MCF 10A (cell line): Measurements from ENCODE around the gene KRTAP9-8. TPM values are rescaled to one million over a fixed set of nuclear protein-coding genes. Genes with fewer than 3 reads are reported as not detected.

ENCODE experiments used
- BruUV-seq: library from RNA; stranded (reverse); fragments of 400-500 nt; replicated peaks from 2 replicates; lab custom pipeline; 2021; lab: Mats Ljungman, UMichigan
- CTCF ChIA-PET: fragments of 300-600 bp; sonication (Branson Sonifier 250); formaldehyde crosslinking; extraction: SDS; loops from one replicate; lab custom pipeline; 2021; ENCODE audit warnings: antibody characterized with exemption, inconsistent platforms; lab: Yijun Ruan, JAX
- POLR2A ChIA-PET: fragments of 300-600, 350-650 bp; sonication (Branson Sonifier 250); formaldehyde crosslinking; extraction: SDS; loops from one replicate; lab custom pipeline; 2020; ENCODE audit warnings: antibody characterized with exemption, inconsistent platforms; lab: Yijun Ruan, JAX
- DNase-seq: peaks from one replicate; pipeline ENCODE4 v3.0.0-alpha.2; 2018; ENCODE audit not compliant: unreplicated experiment
- H3K27ac Mint-ChIP-seq: one replicate; pipeline ENCODE4 v1.8.0; 2022; ENCODE audit warnings: mild to moderate bottlenecking, low read depth, mixed read lengths; ENCODE audit not compliant: unreplicated experiment
- H3K27me3 Mint-ChIP-seq: one replicate; pipeline ENCODE4 v1.8.0; 2022; ENCODE audit warnings: mixed read lengths; ENCODE audit not compliant: insufficient read depth, unreplicated experiment
- H3K36me3 Mint-ChIP-seq: one replicate; pipeline ENCODE4 v1.8.0; 2022; ENCODE audit warnings: mild to moderate bottlenecking, moderate library complexity, mixed read lengths; ENCODE audit not compliant: insufficient read depth, unreplicated experiment
- H3K4me1 Mint-ChIP-seq: one replicate; pipeline ENCODE4 v1.8.0; 2022; ENCODE audit warnings: mixed read lengths; ENCODE audit not compliant: insufficient read depth, unreplicated experiment
- H3K4me3 Mint-ChIP-seq: one replicate; pipeline ENCODE4 v1.8.0; 2022; ENCODE audit warnings: mild to moderate bottlenecking, moderate library complexity, mixed read lengths; ENCODE audit not compliant: unreplicated experiment
- H3K9me3 Mint-ChIP-seq: one replicate; pipeline ENCODE4 v1.8.0; 2022; ENCODE audit warnings: mixed read lengths; ENCODE audit not compliant: unreplicated experiment
- intact Hi-C: fragments of 100-400 bp; cut with micrococcal nuclease; formaldehyde crosslinking; loops from 2 replicates; pipeline ENCODE4 v1.14.1; 2022
- total RNA-seq: library from RNA; stranded (reverse); gene quantifications from 2 replicates; pipeline ENCODE4 v1.2.3, GENCODE V29; 2022
- TF ChIP-seq, protein P1 (sequence below): fragments of 200-600 bp; IDR thresholded peaks from one replicate; pipeline ENCODE4 v1.8.0; 2022; ENCODE audit warnings: antibody characterized with exemption, mild to moderate bottlenecking; ENCODE audit not compliant: unreplicated experiment

KRTAP9-8 gene
- total RNA-seq, 1 experiment from 2014 or later, result not detected

DNA sequence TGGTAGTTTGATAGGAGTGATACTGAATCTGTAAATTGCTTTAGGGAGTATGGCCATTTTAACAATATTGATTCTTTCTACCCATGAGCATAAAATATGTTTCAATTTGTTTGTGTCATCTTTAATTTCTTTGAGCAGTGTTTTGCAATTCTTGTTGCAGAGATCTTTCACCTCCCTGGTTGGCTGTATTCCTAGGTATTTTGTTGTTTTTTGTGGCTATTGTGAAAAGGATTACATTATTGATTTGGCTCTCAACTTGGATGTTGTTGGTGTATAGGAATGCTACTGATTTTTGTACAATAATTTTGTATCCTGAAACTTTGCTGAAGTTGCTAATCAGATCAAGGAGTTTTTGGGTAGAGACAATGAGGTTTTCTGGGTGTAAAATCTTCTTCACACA, 20.6 kb downstream of the KRTAP9-8 start:
- intact Hi-C loops, result no loop called here
- no peak overlapping the region for H3K4me3 Mint-ChIP-seq
- H3K9me3 Mint-ChIP-seq, result no peaks in the 10 kb centered on the region
- H3K27ac Mint-ChIP-seq, result no peak overlapping the region
- TF ChIP-seq, protein P1, sequence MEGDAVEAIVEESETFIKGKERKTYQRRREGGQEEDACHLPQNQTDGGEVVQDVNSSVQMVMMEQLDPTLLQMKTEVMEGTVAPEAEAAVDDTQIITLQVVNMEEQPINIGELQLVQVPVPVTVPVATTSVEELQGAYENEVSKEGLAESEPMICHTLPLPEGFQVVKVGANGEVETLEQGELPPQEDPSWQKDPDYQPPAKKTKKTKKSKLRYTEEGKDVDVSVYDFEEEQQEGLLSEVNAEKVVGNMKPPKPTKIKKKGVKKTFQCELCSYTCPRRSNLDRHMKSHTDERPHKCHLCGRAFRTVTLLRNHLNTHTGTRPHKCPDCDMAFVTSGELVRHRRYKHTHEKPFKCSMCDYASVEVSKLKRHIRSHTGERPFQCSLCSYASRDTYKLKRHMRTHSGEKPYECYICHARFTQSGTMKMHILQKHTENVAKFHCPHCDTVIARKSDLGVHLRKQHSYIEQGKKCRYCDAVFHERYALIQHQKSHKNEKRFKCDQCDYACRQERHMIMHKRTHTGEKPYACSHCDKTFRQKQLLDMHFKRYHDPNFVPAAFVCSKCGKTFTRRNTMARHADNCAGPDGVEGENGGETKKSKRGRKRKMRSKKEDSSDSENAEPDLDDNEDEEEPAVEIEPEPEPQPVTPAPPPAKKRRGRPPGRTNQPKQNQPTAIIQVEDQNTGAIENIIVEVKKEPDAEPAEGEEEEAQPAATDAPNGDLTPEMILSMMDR, result no peak
- DNase-seq, result no peak
- ChIA-PET CTCF (no interaction called here), POLR2A (no interaction called here)
- BruUV-seq, result no TSS peak
- H3K4me1 Mint-ChIP-seq, result no peaks in the 10 kb centered on the region
- H3K36me3 Mint-ChIP-seq, result no peaks in the 10 kb centered on the region
- peaks cover 100% of the 10 kb centered on the region for H3K27me3 Mint-ChIP-seq

DNA sequence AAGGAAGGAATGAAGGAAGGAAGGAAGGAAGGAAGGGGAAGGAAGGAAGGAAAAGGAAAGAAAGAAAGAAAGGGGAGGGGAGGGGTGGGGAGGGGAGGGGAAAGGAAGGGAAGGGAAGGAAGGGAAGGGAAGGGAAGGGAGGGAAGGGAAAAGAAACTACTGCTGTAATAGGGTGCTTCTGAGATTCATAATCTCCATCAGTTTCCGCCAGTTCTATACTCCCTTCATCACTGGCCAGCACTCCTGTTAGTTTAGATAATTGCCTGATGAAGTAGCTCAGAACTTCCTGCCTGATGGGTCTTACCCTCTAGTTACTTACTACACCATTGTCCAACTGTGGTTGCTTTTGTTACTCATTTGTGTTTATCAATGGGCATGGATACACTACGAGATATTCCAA, 25.4 kb downstream of the KRTAP9-8 start:
- ChIA-PET POLR2A (no interaction called here), CTCF (no interaction called here)
- Mint-ChIP-seq H3K27ac (no peak overlapping the region), H3K4me1 (no peaks in the 10 kb centered on the region), H3K36me3 (no peaks in the 10 kb centered on the region), H3K9me3 (no peaks in the 10 kb centered on the region), H3K27me3 (peaks cover 69% of the 10 kb centered on the region), H3K4me3 (no peak overlapping the region)
- DNase-seq, result no peak
- no TSS peak for BruUV-seq
- intact Hi-C loops, result no loop called here
- TF ChIP-seq, protein P1, result no peak

DNA sequence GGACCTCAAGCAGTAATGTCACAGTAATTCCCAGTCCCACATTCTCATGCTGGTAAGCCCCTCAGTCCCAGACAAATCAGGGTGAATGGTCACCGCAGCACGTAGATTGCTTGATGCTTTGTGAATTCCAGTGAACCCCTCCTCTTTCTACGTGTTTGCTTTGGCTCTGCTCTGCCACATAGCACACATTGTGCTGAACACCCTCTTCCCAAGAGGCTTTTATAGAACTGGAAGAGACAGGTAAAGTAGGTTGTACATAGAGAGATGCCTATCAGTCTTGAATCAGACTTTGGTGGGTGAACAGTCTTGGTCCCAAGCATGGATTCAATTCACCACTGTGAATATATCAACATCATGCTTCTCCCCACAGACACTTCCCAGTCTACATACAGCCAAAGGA, 26.8 kb downstream of the KRTAP9-8 start:
- ChIA-PET POLR2A (no interaction called here), CTCF (no interaction called here)
- Mint-ChIP-seq H3K27ac (no peak overlapping the region), H3K4me3 (no peak overlapping the region), H3K36me3 (no peaks in the 10 kb centered on the region), H3K9me3 (no peaks in the 10 kb centered on the region), H3K27me3 (peaks cover 55% of the 10 kb centered on the region), H3K4me1 (no peaks in the 10 kb centered on the region)
- TF ChIP-seq, protein P1, result no peak
- BruUV-seq, result no TSS peak
- no peak for DNase-seq
- intact Hi-C loops, result no loop called here

DNA sequence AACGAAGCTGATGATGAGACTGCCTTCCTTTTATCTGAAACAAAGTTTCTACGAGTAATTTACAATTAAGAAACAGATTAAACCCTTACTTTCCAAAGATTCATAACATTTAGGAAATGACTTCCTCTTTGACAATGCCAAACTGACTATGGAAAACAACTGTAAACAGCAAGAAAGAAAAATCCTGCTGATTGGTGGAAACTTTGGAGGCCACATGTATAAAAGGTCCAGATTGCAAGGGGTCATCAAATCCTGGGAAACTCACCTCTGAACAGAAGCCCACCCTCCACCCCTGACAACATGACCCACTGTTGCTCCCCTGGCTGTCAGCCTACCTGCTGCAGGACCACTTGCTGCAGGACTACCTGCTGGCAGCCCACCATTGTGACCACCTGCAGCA, 27.3 kb downstream of the KRTAP9-8 start, which contains the start of gene KRTAP9-6:
TSS of gene KRTAP9-6 (plus strand) at position 301 of the 400 bp plus-strand sequence. CDS start at position 301, 0 bp downstream.
- H3K36me3 Mint-ChIP-seq, result no peaks in the 10 kb centered on the region
- ChIA-PET CTCF (no interaction called here), POLR2A (no interaction called here)
- H3K27me3 Mint-ChIP-seq, result peaks cover 51% of the 10 kb centered on the region
- no peak for DNase-seq
- no peak within 1 kb of the TSS for H3K4me3 Mint-ChIP-seq
- no peaks in the 10 kb centered on the region for H3K9me3 Mint-ChIP-seq
- H3K4me1 Mint-ChIP-seq, result no peaks in the 10 kb centered on the region
- H3K27ac Mint-ChIP-seq, result no peak within 1 kb of the TSS
- no TSS peak for BruUV-seq
- TF ChIP-seq, protein P1, result no peak
- intact Hi-C loops, result no loop called here
